GM18870 (cell line): Measurements from ENCODE around the gene STAB2.

Experiments
- ATAC-seq: cut with Tn5 transposase; IDR thresholded peaks from one replicate; pipeline ENCODE4 v1.9.1; 2021; ENCODE audit warnings: moderate library complexity; ENCODE audit not compliant: unreplicated experiment

Gene STAB2

GRCh38 chr12:103586791-103587370, at the start of gene STAB2:
Gene STAB2, plus strand, starts transcription at chr12:103587273. Its CDS starts 204 bp downstream, at chr12:103587477.
- ATAC-seq = no peak

GRCh38 chr12:103538397-103538796, 48.7 kb upstream of the STAB2 start:
- ATAC-seq = no peak

- no peak for ATAC-seq
Observed at GRCh38 chr12:103540319-103540718, 46.8 kb upstream of the STAB2 start.

DNA sequence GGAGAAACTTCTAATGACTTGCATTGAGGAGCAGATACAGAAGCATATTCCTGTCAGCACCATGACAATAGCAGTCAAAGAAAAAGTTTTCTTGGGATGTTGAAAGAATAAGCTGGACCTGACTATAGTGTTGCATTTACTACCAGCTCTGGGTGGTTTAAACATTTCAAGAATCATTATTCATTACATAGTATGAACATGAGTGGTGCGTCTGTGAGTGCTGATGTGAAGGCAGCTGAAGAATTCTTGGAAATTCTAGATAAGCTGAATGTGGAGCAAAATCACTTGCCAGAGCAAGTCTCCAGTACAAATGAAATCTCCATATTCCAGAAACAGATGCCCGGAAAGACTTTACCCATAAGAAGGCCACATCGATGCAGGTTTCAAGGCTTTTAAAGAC, 45.0 kb upstream of the STAB2 start:
- no peak for ATAC-seq

DNA sequence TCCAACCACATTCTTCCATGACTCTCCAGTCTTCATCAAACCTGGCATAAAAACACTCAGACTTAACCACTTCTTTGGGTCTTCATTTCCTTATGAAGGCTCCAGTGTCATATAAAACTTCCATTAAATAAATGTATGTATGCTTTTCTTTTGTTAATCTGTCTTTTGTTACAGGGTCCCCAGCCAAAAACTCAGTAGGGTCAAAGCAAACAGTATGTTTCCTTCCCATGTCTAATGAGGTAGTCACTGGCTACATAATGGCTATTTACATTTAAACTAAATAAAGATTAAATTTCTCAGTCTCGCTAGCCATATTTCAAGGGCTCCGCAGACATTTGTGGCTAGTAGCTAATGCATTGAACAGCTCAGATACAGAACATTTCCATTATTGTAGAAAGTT, 40.1 kb upstream of the STAB2 start:
- no peak for ATAC-seq

GRCh38 chr12:103547376-103547775, 39.7 kb upstream of the STAB2 start:
- ATAC-seq = no peak

GRCh38 chr12:103547929-103548328, 39.1 kb upstream of the STAB2 start:
- ATAC-seq = no peak

- ATAC-seq = peak; percentile 63
Observed at GRCh38 chr12:103548622-103549601, 38.2 kb upstream of the STAB2 start.

GRCh38 chr12:103556890-103557627, 30.0 kb upstream of the STAB2 start:
- no peak for ATAC-seq

GRCh38 chr12:103557628-103558010, 29.5 kb upstream of the STAB2 start:
- ATAC-seq = no peak

- no peak for ATAC-seq
Observed at GRCh38 chr12:103558879-103559278, 28.2 kb upstream of the STAB2 start.

GRCh38 chr12:103560604-103561101, 26.4 kb upstream of the STAB2 start:
- no peak for ATAC-seq

DNA sequence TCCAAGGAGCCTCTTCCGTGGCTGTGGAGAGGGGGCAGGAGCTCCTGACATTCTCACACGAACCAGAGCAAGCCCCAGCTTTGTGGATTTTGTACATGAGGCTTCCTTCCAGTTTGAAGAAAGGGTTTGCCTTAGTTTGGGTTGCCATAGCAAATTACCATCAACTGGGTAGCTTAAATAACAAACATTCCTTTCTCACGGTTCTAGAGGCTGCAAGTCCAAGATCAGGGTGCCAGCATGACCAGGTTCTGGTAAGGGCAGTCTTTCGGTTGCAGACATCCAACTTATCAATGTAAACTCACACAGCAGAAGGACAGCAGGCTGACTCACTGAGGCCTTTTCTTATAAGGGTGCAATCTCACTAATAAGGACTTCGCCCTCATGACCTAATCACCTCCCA, 25.9 kb upstream of the STAB2 start:
- ATAC-seq = no peak

GRCh38 chr12:103566398-103566797, 20.7 kb upstream of the STAB2 start:
- no peak for ATAC-seq

- no peak for ATAC-seq
Observed at GRCh38 chr12:103569278-103569677, 17.8 kb upstream of the STAB2 start.

GRCh38 chr12:103571286-103571685, 15.8 kb upstream of the STAB2 start:
- ATAC-seq = no peak

- ATAC-seq = no peak
Observed at GRCh38 chr12:103572312-103573045, 14.6 kb upstream of the STAB2 start.

DNA sequence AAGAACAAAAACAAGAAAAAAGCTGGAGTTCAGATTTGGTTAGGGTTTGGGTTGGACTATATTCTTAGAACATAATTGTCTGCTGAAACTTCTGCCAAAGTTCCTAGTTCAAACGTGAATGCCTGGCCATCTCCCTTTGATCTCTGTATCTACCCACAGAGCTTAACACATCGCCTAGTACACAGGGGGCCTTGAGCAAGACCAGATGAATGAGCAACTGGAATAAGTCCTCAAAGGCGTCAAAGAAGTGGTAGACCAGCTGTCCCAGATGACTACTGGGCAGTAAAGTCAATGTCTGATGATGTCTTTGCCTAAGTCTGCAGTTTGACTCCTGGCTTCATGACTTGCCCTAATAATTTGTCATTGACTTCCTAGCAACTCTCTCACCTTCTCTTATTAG, 13.9 kb upstream of the STAB2 start:
- ATAC-seq = no peak

- no peak for ATAC-seq
Observed at GRCh38 chr12:103578926-103579325, 8.1 kb upstream of the STAB2 start.

GRCh38 chr12:103580026-103580425, 7.0 kb upstream of the STAB2 start:
- ATAC-seq = no peak

GRCh38 chr12:103583008-103583407, 4.1 kb upstream of the STAB2 start:
- no peak for ATAC-seq
